ENCODE measurements around the gene OPN4.
A peak's percentile ranks its signal among the peaks of the same experiment; 100 is the strongest.

The OPN4 gene

DNA sequence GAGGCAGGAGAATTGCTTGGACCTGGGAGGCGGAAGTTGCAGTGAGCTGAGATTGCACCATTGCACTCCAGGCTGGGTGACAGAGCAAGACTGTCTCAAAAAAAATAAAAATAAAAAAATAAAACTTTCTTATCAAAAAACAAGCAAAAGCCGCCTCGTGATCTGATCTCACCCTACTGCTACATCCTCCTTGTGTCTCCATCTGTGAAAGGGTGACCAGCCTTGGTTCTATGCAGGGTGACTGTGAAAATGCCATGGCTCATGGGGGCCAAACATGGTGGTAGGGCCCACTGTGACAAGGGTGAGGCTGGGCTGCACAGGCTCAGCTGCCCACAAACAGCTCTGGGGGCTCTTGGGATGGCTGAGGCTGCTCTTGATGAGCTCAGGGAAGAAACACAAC lies 968 bp upstream of the OPN4 start:
- Mint-ChIP-seq H3K4me3 (no peak overlapping the region), H3K27ac (no peak overlapping the region), H3K9me3 (no peaks in the 10 kb centered on the region), H3K36me3 (ENCODE audit: low read depth) (no peaks in the 10 kb centered on the region), H3K4me1 (peaks cover 34% of the 10 kb centered on the region), H3K27me3 (ENCODE audit: low read depth, poor library complexity) (peaks cover 28% of the 10 kb centered on the region)
- TF ChIP-seq, protein P1, sequence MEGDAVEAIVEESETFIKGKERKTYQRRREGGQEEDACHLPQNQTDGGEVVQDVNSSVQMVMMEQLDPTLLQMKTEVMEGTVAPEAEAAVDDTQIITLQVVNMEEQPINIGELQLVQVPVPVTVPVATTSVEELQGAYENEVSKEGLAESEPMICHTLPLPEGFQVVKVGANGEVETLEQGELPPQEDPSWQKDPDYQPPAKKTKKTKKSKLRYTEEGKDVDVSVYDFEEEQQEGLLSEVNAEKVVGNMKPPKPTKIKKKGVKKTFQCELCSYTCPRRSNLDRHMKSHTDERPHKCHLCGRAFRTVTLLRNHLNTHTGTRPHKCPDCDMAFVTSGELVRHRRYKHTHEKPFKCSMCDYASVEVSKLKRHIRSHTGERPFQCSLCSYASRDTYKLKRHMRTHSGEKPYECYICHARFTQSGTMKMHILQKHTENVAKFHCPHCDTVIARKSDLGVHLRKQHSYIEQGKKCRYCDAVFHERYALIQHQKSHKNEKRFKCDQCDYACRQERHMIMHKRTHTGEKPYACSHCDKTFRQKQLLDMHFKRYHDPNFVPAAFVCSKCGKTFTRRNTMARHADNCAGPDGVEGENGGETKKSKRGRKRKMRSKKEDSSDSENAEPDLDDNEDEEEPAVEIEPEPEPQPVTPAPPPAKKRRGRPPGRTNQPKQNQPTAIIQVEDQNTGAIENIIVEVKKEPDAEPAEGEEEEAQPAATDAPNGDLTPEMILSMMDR (IDR thresholded peaks at IDR 0.05), result no peak
- DNase-seq, result no peak

DNA sequence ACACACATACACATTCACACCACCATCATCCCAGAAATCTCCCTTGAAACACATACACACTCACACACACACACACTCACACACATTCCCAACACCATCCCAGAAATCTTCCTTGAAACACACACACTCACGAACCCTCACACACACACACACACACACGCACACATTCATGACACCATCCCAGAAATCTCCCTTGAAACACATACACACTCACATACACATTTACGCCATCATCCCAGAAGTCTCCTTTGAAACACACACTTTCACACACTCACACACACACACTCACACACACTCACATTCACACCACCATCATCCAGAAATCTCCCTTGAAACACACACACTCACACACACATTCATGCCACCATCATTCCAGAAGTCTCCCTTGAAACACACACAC lies 360 bp upstream of the OPN4 start:
- peaks cover 28% of the 10 kb centered on the region for H3K4me1 Mint-ChIP-seq
- no peaks in the 10 kb centered on the region for H3K9me3 Mint-ChIP-seq
- TF ChIP-seq, protein P1 (IDR thresholded peaks at IDR 0.05), result no peak
- DNase-seq, result no peak
- H3K36me3 Mint-ChIP-seq (ENCODE audit: low read depth), result no peaks in the 10 kb centered on the region
- H3K4me3 Mint-ChIP-seq, result no peak overlapping the region
- no peak overlapping the region for H3K27ac Mint-ChIP-seq
- peaks cover 28% of the 10 kb centered on the region for H3K27me3 Mint-ChIP-seq (ENCODE audit: low read depth, poor library complexity)

DNA sequence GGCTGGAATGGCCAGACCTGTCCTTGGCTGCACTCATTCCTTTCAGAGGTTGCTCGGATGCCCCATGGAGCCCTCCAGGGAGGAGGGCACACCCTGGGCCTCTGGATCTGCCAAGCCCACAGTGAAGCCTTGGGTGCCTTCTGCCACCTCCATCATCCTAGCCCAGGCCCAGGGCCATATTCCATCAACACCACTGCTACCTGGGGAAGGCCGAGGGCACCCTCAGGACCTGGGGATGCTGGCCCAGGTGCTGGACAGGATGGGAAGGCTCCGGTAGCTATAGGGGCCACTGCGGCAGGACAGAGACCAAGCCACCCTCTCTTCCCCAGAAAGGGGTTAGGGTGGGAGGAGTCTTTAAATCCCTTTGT lies 810 bp downstream of the OPN4 start:
- peaks cover 35% of the 10 kb centered on the region for H3K27me3 Mint-ChIP-seq (ENCODE audit: low read depth, poor library complexity)
- no peak overlapping the region for H3K27ac Mint-ChIP-seq
- no peak for DNase-seq
- TF ChIP-seq, protein P1 (IDR thresholded peaks at IDR 0.05), result no peak
- no peaks in the 10 kb centered on the region for H3K36me3 Mint-ChIP-seq (ENCODE audit: low read depth)
- no peaks in the 10 kb centered on the region for H3K9me3 Mint-ChIP-seq
- H3K4me1 Mint-ChIP-seq, result peaks cover 18% of the 10 kb centered on the region
- H3K4me3 Mint-ChIP-seq, result no peak overlapping the region

DNA sequence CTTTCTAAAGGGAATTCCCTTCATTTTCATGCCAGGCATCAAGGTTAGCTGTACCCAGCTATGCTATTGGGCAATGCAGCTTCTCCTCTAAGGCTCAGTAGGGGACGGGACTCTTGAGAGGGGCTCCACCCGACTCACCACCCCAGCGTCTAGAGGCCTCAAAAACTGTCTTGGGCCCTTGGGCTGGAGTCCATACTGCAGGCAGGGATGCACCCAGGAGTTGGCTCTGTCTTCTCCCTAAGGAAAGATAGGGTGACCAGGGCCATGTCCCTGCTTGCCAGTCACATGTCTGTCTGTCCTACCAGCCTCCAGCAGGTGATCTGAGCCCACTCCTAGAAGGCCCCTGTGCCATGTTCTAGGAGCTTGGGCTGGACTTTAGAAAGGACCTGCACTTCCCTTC lies 1.2 kb downstream of the OPN4 start:
- no peak overlapping the region for H3K4me3 Mint-ChIP-seq
- peaks cover 13% of the 10 kb centered on the region for H3K4me1 Mint-ChIP-seq
- peaks cover 32% of the 10 kb centered on the region for H3K27me3 Mint-ChIP-seq (ENCODE audit: low read depth, poor library complexity)
- no peak for DNase-seq
- TF ChIP-seq, protein P1 (IDR thresholded peaks at IDR 0.05), result no peak
- H3K27ac Mint-ChIP-seq, result no peak overlapping the region
- no peaks in the 10 kb centered on the region for H3K36me3 Mint-ChIP-seq (ENCODE audit: low read depth)
- H3K9me3 Mint-ChIP-seq, result no peaks in the 10 kb centered on the region

DNA sequence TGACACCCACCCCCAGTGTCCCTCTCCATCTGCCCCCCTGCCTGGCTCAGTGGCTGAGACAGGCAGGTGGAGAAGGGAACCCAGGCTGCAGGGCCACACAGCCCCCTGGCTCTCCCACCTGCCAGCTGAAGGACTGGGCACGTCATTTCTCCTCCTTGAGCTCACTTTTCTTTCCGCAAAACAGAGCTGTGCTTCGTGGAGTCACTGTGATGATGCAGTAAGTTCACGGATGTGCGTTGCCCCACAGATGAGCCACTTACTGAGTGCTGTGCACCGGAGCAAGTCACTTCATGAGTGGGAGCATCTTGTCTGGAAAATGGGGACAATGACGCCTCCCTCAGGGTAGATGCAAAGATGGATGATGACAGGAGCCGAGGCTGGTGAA lies 2.7 kb downstream of the OPN4 start:
- Mint-ChIP-seq H3K36me3 (ENCODE audit: low read depth) (no peaks in the 10 kb centered on the region), H3K27ac (peak overlapping the region; percentile 58), H3K9me3 (no peaks in the 10 kb centered on the region), H3K4me3 (no peak overlapping the region), H3K27me3 (ENCODE audit: low read depth, poor library complexity) (peaks cover 19% of the 10 kb centered on the region), H3K4me1 (peaks cover 15% of the 10 kb centered on the region)
- no peak for DNase-seq
- TF ChIP-seq, protein P1 (IDR thresholded peaks at IDR 0.05), result no peak

DNA sequence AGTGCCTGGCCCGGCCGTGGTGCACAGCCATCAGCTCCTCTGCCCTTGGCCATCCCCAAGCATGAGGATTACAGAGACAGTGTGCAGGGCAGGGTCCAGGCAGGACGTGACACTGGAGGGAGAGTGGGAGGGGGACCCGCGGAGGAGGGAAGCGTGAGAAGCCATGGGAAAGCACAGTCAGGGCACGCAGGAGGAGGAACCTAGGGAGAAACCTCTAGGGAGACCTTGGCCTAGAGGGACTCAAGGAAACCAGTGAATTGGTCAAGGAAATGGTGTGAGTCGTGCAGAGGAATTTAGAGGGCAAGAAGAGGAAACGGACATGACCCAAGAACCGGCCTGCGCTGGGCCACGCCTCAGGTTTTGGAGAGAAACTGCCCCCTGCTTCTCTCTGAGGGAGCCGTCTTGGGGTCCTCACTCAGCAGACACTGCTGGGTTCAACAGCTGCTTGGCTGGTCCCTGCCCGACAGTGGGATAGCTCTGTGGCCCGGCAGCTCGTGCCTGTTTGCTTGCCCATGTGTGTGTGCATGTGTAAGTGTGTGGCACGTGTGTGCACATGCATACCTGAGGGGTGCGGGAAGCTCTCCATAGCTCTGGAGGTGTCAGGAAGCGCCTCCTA lies 3.2 kb downstream of the OPN4 start:
- Mint-ChIP-seq H3K27ac (peak overlapping the region; percentile 58), H3K36me3 (ENCODE audit: low read depth) (no peaks in the 10 kb centered on the region), H3K9me3 (no peaks in the 10 kb centered on the region), H3K27me3 (ENCODE audit: low read depth, poor library complexity) (peaks cover 15% of the 10 kb centered on the region), H3K4me1 (peaks cover 12% of the 10 kb centered on the region), H3K4me3 (no peak overlapping the region)
- no peak for DNase-seq
- TF ChIP-seq, protein P1 (IDR thresholded peaks at IDR 0.05), result no peak
